Dedifferentiated amniotic fluid mesenchymal stem cell (primary cell): Measurements from ENCODE around the gene SPR.

Experiments
- DNase-seq: peaks from one replicate; pipeline ENCODE4 v3.0.0-alpha.2; 2016; ENCODE audit errors: extremely low spot score

The SPR gene

GRCh38 chr2:72915320-72915906 lies 28.2 kb downstream of the SPR start:
- no peak for DNase-seq

GRCh38 chr2:72915907-72916742 lies 28.9 kb downstream of the SPR start:
- DNase-seq: no peak

DNA sequence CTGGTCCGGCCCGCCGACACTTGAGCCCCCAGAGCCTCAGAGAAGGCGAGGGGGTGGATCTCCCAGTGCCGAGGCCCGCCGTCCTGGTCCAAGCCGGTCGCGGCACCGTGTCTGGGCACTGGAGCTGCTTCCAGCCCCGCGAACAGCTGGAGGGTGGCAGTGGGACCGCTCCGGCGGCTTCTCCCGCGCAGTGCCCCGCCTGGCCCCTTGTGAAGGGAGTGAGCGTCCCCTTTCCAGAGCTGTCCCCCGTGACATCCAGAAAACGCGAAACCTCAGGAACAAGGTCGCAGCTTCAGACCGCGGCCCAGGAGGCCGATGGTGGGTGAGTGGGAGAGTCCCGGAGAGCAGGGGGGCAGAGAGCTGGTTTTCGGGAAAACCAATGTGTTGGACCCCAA lies 29.5 kb downstream of the SPR start:
- DNase-seq: no peak

- DNase-seq: no peak
These were observed 30.1 kb downstream of the SPR start, which contains the start of gene EMX1 for GRCh38 chr2:72917138-72917876. TSS of gene EMX1 (plus strand) at chr2:72917519. CDS start at chr2:72917853, 334 bp downstream.

DNA sequence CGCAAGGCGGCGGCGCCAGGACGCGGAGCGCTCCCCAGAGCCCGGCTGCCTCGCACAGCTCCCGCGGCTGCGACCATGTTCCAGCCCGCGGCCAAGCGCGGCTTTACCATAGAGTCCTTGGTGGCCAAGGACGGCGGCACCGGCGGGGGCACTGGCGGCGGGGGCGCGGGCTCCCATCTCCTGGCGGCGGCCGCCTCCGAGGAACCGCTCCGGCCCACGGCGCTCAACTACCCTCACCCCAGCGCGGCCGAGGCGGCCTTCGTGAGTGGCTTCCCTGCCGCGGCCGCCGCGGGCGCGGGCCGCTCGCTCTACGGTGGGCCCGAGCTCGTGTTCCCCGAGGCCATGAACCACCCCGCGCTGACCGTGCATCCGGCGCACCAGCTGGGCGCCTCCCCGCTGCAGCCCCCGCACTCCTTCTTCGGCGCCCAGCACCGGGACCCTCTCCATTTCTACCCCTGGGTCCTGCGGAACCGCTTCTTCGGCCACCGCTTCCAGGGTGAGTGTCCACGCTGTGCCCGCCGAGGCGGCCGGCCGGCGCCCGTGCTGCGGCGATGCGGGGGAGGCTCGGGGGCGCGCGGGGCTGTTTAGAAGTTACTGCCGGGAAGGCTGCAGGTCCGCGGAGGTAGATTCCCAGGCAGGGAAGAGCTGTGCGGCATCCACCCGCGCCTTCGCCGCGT lies 30.8 kb downstream of the SPR start:
- no peak for DNase-seq

DNA sequence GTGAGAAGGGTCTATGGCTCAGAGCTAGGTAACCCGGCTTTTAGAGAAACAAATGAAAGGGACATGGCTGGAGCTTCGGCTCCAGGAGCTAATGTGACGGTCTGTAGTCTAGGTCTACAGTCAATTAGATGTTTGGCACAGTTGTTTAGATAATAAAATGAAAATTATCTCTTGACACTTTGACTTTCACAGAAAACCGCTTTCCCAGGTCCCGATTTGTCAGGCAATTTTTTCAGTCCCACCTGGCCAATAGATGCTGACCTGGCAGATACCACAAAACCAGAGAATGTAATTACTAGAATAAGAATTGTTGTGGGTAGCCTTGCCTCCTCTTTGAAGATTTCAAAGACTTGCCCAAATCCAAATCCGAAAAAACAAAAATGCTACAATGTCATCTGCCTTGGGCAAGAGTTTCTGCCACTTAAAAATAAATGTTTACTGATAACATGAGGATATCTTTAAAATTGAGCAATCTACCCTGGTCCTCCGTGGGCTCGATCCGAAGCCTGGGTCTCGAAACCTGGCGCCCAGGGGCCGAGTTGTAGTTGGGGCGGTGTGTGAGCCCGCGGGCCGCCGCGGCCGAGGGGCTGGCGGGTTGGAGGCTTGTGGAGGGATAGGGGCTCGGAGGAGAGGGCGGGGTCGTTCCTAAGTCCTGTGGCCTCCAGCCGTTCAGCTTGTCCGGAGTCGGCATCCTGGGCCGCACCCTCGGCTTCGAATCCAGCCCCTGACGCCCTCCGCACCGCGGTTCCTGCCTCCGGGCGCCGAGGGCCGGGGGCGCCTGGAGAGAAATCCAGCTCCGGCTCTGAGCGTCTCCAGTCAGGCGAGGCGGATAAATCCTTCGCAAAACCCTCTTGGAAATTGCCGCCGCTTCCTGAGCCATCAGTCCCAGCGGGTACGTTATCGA lies 32.5 kb downstream of the SPR start:
- DNase-seq: no peak

- no peak for DNase-seq
These were observed 33.3 kb downstream of the SPR start for GRCh38 chr2:72920318-72921087.

DNA sequence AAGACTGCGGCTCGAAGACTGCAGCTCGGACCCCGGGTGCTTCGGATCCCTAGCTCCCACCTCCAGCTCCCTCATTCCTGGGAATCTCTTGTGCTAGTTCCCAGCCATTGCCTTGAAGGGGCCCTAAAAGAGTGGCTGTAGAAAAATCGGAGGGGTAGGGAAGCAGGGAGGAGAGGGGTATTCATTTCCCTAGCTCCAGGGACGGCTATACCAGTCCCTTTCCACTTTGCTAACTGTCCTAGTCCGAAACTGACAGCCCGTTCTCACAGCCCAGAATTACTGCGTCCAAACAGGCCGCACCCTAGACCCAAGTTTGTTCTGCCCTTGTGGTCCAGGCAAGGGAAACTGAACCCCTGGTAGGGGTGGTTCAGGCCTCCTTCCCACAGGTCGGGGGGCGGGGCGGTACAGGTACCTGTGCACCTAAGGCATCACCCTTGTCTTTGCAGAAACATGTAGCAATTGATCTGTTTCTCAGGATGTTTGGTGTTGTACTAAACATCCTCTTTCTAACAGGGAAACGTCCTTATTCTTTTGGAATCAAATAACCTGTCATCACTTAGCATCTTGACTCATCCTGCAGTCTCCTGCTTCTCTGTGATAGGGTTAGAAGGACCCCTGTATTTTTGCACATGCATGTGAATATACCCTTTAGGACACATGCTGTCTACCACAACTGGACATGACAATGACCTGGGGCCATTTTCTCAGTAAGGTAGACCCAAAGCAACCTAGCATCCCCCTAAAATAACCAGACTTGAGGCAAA lies 34.1 kb downstream of the SPR start:
- no peak for DNase-seq

DNA sequence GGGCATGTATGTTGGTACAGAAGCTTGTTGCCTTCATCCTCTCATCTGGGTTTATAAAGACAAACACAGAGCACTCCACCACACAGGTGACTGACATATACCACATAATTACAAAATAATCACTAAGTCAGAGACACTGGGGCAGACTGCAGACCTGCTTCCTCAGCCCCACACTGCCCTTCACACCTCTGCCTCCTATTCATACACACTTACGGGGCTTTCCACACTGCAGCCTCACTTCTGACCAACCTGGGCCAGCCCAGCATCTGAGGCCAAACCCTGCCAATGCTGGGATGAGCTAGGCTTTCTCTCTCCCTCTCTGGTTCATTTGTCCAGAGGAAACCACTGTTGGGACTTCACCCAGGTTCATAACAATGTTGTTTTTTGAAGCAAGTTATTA lies 34.6 kb downstream of the SPR start:
- no peak for DNase-seq

- DNase-seq: no peak
These were observed 36.7 kb downstream of the SPR start for GRCh38 chr2:72923833-72924352.

DNA sequence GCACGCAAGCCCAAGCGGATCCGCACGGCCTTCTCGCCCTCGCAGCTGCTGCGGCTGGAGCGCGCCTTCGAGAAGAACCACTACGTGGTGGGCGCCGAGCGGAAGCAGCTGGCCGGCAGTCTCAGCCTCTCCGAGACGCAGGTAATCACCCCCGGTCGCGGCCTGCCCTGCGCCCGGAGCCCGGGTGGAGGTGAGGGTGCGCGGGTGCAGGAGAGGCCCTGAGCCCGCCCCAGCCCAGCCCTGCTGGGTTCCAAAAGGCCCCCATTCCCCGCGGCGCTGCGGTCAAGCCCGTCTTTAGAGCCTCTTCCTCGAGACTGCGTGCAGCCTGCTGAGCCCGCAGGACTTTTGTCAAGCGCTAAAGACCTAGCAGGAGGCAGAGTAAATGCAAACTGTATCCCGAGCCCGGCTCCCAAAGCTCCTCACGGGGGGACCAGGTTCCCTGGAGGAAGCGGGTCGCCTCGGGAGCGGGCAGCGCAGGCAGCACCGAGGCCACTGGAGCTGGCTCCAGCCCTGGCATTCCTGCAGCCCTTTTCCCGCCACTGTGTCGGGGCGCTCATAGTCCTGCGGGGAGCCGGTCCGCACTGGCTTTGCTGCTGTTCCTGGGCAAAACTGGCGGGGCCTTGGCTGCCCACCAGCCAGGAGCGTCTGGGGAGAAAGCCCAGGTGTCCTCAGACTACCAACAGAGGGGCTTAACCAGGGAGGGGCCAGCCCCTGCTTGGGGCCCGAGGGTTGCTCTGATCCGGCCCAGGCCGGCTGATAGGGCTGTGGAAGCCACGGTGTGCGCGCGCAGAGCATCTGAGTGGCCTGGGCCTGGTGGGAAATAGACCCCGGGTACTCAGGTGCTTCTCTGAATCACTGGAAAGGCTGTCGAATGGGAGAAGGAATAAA lies 37.4 kb downstream of the SPR start:
- no peak for DNase-seq

- no peak for DNase-seq
These were observed 38.2 kb downstream of the SPR start for GRCh38 chr2:72925328-72925943.

- DNase-seq: no peak
These were observed 39.2 kb downstream of the SPR start for GRCh38 chr2:72926368-72926767.

DNA sequence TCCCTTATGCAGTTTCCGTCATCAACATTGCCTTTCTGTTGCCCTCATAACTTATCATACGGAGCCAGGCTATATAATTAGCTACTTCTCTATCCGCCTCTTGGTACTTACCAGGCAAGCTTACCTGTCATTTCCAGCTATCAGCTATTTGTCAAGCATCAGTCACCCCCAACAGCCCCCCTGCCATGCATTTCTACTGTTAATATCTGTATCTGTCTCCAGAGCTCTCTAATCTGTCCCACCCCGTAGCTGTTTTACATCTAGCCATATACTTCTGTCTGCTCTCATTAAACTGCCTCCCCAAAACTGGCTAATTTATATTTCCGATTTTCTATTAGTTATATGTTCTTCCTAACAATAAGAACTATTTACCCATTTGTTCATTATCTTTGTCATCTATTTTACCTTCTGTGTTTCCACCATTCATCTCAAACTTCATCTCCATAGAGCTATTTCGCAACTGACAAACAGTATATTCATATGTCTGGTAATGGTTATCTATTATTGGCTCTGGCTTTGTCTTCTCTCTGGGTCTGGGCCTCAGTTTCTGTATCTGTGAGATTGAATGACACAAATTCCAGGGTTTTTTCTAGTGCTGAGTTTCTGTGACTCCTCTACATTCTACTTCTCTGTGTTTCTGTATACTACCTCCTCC lies 39.7 kb downstream of the SPR start:
- DNase-seq: no peak

GRCh38 chr2:72927619-72928550 lies 40.7 kb downstream of the SPR start:
- DNase-seq: no peak

- no peak for DNase-seq
These were observed 41.8 kb downstream of the SPR start for GRCh38 chr2:72929010-72929409.
